IPS-20b (cell line): ENCODE measurements around the gene EGFR.

Experiments
- H3K27ac ChIP-seq: one replicate; pipeline ENCODE4 v1.5.1; 2013; ENCODE audit warnings: low read length
- H3K27me3 ChIP-seq: 2 replicates; pipeline ENCODE4 v1.6.1; 2013; ENCODE audit warnings: mild to moderate bottlenecking, low read length, inconsistent platforms; ENCODE audit not compliant: insufficient read depth
- H3K36me3 ChIP-seq: 2 replicates; pipeline ENCODE4 v1.6.1; 2013; ENCODE audit warnings: low read depth, mild to moderate bottlenecking, inconsistent platforms, low read length, moderate library complexity; ENCODE audit not compliant: insufficient read depth
- H3K4me1 ChIP-seq: 2 replicates; pipeline ENCODE4 v1.6.1; 2013; ENCODE audit warnings: mild to moderate bottlenecking, control low read depth, inconsistent platforms, low read length, moderate library complexity; ENCODE audit not compliant: insufficient read depth
- H3K4me3 ChIP-seq: 2 replicates; pipeline ENCODE4 v1.5.1; 2013; ENCODE audit warnings: mild to moderate bottlenecking, low read length, inconsistent platforms
- H3K9ac ChIP-seq: 2 replicates; pipeline ENCODE4 v1.6.1; 2013; ENCODE audit warnings: low read depth, mild to moderate bottlenecking, inconsistent platforms, low read length, moderate library complexity
- H3K9me3 ChIP-seq: 2 replicates; pipeline ENCODE4 v1.6.1; 2013; ENCODE audit warnings: mild to moderate bottlenecking, low read depth, low read length, inconsistent platforms; ENCODE audit not compliant: insufficient read depth

The EGFR gene

DNA sequence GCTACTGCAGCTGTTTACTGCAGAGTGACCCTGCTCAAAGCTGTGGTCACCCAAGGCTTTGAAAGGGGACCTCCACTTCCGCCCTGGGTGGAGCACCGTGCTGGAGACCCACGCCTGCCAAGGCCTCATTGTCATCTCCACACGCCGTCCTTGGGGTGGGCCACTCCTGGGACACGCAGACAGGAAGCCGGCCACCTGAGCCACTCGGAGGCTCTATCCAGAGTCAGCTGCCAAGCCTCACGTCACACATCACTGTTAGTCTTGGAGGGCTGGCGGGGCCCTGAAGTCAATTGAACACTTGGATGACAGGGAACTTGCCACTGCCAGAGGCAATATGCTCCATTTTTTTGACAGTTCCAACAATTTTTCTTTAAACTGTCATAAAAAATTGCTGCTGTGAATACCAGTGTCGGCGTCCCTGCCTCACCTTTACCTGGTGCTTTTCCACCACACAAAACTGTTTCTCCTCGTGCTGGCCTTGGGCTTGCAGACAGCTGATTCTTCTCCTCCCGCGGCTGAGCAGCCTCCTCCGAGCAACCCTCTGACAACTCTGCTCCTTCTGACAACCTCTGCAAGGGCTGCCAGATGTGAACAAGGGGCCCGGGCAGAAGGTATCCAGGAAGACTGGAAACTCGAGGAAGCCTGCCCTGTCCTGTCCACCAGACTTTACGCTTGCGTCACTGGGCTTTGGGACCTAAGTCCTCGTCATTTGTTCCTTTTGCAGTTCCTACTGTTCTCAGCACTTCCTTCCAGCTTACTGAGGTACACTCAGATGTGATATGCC is 81.9 kb downstream of the EGFR start:
- H3K9ac ChIP-seq: no peak overlapping the region
- no peak overlapping the region for H3K4me3 ChIP-seq
- no peak overlapping the region for H3K27ac ChIP-seq
- H3K4me1 ChIP-seq: peaks cover 7% of the 10 kb centered on the region
- H3K36me3 ChIP-seq: no peaks in the 10 kb centered on the region
- no peaks in the 10 kb centered on the region for H3K27me3 ChIP-seq
- H3K9me3 ChIP-seq: no peaks in the 10 kb centered on the region

DNA sequence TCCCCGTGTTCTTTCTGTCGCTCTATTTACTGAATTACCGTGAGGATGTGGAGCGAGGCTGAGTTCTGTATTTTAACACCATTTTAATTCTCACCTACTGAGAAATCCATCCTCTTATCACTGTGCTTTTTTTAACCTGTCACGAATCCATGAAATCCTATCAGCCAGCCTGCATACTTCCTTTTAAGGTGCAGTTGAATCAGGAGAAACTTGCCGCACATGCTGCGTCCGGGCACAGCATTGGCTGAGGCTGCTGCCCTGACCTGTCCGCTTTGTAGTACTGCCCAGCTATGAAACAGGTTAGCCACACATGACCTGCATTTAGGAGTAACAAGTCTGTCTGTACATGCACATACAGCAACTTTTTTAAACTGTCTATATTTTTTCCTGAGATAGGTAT is 82.5 kb downstream of the EGFR start:
- Histone ChIP-seq H3K4me3 (no peak overlapping the region), H3K9me3 (no peaks in the 10 kb centered on the region), H3K9ac (no peak overlapping the region), H3K4me1 (peaks cover 7% of the 10 kb centered on the region), H3K27ac (no peak overlapping the region), H3K27me3 (no peaks in the 10 kb centered on the region), H3K36me3 (no peaks in the 10 kb centered on the region)

DNA sequence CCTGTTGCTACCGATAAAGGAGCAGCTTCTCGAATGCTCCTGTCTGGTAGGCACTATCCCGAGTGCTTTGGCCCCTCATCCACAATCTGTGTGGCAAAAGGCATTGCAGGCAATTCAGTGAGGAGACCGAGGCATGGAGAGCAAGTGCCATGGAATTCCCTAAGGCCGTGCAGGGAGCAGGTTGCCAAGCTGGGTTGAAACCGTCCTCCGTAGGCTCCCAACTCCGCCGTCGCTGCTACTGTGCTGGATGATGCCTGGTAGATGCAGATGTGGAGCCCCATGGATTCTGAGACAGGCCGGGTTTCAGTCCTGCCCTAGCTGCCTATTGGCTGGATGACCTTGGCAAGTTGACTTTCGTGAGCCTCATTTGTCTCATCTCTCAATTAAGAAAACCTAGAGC is 85.3 kb downstream of the EGFR start:
- H3K9ac ChIP-seq: no peak overlapping the region
- H3K27ac ChIP-seq: no peak overlapping the region
- H3K27me3 ChIP-seq: no peaks in the 10 kb centered on the region
- no peaks in the 10 kb centered on the region for H3K36me3 ChIP-seq
- no peaks in the 10 kb centered on the region for H3K9me3 ChIP-seq
- peaks cover 9% of the 10 kb centered on the region for H3K4me1 ChIP-seq
- no peak overlapping the region for H3K4me3 ChIP-seq

GRCh38 chr7:55104712-55105433 is 86.1 kb downstream of the EGFR start:
- Histone ChIP-seq H3K9me3 (no peaks in the 10 kb centered on the region), H3K36me3 (no peaks in the 10 kb centered on the region), H3K4me3 (no peak overlapping the region), H3K4me1 (peaks cover 14% of the 10 kb centered on the region), H3K9ac (no peak overlapping the region), H3K27me3 (no peaks in the 10 kb centered on the region), H3K27ac (no peak overlapping the region)

GRCh38 chr7:55105952-55106351 is 87.1 kb downstream of the EGFR start:
- no peaks in the 10 kb centered on the region for H3K9me3 ChIP-seq
- H3K4me1 ChIP-seq: peaks cover 21% of the 10 kb centered on the region
- no peak overlapping the region for H3K9ac ChIP-seq
- no peak overlapping the region for H3K27ac ChIP-seq
- H3K27me3 ChIP-seq: no peaks in the 10 kb centered on the region
- H3K4me3 ChIP-seq: no peak overlapping the region
- no peaks in the 10 kb centered on the region for H3K36me3 ChIP-seq

DNA sequence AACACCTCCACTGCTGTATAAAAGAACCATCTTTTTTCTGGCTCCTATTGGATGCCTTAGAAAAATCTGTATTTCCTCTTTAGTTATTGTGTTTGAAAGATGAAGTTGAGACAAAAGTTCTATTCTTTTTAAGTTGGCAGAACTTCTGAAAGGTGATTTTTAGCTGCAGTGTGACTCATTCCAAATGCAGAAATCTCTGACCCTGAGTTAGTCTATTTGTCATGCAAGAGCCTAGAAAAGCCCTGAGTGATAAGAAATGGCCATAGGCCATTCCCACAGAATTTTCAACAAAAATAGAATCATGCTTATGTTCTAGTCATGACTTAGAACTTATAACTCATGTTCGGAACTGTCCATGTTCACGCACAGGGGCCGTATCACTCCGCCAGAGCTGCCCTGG is 89.1 kb downstream of the EGFR start:
- H3K27me3 ChIP-seq: no peaks in the 10 kb centered on the region
- H3K9ac ChIP-seq: no peak overlapping the region
- H3K27ac ChIP-seq: no peak overlapping the region
- H3K4me1 ChIP-seq: peaks cover 21% of the 10 kb centered on the region
- H3K36me3 ChIP-seq: no peaks in the 10 kb centered on the region
- H3K4me3 ChIP-seq: no peak overlapping the region
- H3K9me3 ChIP-seq: no peaks in the 10 kb centered on the region

GRCh38 chr7:55108401-55108800 is 89.6 kb downstream of the EGFR start:
- Histone ChIP-seq H3K9ac (no peak overlapping the region), H3K4me3 (no peak overlapping the region), H3K4me1 (peaks cover 21% of the 10 kb centered on the region), H3K9me3 (no peaks in the 10 kb centered on the region), H3K27ac (no peak overlapping the region), H3K36me3 (no peaks in the 10 kb centered on the region), H3K27me3 (no peaks in the 10 kb centered on the region)

DNA sequence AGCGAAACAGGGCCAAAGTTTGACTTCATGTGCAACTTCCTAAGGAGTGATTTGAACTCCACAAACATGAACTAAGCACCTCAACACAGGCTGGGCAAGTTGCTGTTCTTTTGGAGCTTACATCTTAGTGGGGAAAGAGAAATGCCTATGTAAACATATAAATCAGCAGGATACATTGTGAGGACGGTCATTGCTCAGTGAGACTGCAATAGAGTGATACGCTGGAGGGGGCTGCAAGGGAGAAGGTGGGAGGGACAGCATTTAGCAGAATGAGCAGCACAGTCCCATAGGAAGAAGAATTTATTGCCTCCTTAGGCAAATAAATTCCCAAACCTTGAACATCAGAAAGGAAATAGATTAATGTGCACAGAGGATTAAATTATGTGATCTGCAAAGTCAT is 90.0 kb downstream of the EGFR start:
- H3K27ac ChIP-seq: no peak overlapping the region
- no peaks in the 10 kb centered on the region for H3K27me3 ChIP-seq
- no peak overlapping the region for H3K9ac ChIP-seq
- H3K4me3 ChIP-seq: no peak overlapping the region
- H3K36me3 ChIP-seq: no peaks in the 10 kb centered on the region
- H3K9me3 ChIP-seq: no peaks in the 10 kb centered on the region
- H3K4me1 ChIP-seq: peaks cover 21% of the 10 kb centered on the region

DNA sequence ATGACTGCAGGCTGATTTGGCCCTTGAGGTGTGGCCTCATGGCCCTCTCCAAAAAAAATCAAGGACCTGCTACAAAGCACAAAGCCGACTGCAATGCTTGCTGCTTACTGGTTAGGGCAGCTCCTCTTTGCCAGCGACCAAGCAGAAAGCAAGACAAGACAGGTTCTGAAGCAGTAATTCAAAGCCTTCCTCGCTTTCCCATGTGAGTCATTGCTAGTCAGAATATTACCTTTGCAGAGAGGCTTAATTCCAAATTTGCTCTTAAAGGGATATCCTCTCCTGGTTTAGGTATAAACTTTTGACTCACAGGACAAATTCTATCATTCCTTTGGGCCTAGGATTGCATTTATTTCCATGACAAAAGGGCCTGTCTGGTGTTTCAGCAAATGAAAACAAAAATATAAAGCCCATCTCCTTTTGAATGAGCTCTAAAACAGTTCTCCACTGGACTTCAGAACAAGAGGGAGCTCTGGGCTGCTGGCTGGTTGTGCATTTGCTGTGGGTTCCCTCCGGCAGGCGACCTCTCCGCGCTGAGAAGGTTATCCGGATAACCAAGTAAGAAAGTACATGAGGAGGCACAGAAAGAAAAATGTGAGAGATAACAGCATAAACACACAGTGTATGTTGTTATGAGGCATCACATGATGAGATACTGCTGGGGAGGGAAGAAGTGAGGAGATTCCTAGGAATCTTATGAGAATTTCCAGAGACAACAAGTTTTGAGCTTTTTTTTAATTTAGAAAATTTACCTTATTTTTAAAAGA is 90.8 kb downstream of the EGFR start:
- H3K4me1 ChIP-seq: peaks cover 21% of the 10 kb centered on the region
- H3K9ac ChIP-seq: 0 out of 2 replicates have a peak overlapping the region, but pooled peaks have one; percentile 23
- no peak overlapping the region for H3K27ac ChIP-seq
- no peaks in the 10 kb centered on the region for H3K36me3 ChIP-seq
- peak overlapping the region; percentile 32; the same call in 1 of the 2 replicates for H3K4me3 ChIP-seq
- no peaks in the 10 kb centered on the region for H3K27me3 ChIP-seq
- H3K9me3 ChIP-seq: no peaks in the 10 kb centered on the region

- Histone ChIP-seq H3K9ac (no peak overlapping the region), H3K4me1 (peaks cover 21% of the 10 kb centered on the region), H3K4me3 (no peak overlapping the region), H3K27ac (no peak overlapping the region), H3K9me3 (no peaks in the 10 kb centered on the region), H3K36me3 (no peaks in the 10 kb centered on the region), H3K27me3 (no peaks in the 10 kb centered on the region)
Measured at GRCh38 chr7:55110282-55110992, 91.6 kb downstream of the EGFR start.

- Histone ChIP-seq H3K27ac (no peak overlapping the region), H3K4me1 (peaks cover 21% of the 10 kb centered on the region), H3K9me3 (no peaks in the 10 kb centered on the region), H3K27me3 (no peaks in the 10 kb centered on the region), H3K9ac (no peak overlapping the region), H3K4me3 (no peak overlapping the region), H3K36me3 (no peaks in the 10 kb centered on the region)
Measured at GRCh38 chr7:55110993-55111361, 92.2 kb downstream of the EGFR start.
